AG09309 (cell line): ENCODE measurements around the gene EEF2K.

Experiments used
- DNase-seq: peaks from one replicate; pipeline ENCODE4 v3.0.0-alpha.2; 2010; ENCODE audit warnings: low read depth
- H3K4me3 ChIP-seq: 2 replicates; pipeline ENCODE4 v1.5.1; 2011; ENCODE audit warnings: mild to moderate bottlenecking, low read depth, low read length, moderate library complexity; ENCODE audit not compliant: control insufficient read depth
- TF ChIP-seq, protein P1 (sequence below): IDR thresholded peaks from 2 replicates; pipeline ENCODE4 v1.5.1; 2011; ENCODE audit warnings: mild to moderate bottlenecking, low read depth, low read length, inconsistent platforms; ENCODE audit not compliant: insufficient read depth, control insufficient read depth; ENCODE audit errors: missing control alignments

EEF2K gene

DNA sequence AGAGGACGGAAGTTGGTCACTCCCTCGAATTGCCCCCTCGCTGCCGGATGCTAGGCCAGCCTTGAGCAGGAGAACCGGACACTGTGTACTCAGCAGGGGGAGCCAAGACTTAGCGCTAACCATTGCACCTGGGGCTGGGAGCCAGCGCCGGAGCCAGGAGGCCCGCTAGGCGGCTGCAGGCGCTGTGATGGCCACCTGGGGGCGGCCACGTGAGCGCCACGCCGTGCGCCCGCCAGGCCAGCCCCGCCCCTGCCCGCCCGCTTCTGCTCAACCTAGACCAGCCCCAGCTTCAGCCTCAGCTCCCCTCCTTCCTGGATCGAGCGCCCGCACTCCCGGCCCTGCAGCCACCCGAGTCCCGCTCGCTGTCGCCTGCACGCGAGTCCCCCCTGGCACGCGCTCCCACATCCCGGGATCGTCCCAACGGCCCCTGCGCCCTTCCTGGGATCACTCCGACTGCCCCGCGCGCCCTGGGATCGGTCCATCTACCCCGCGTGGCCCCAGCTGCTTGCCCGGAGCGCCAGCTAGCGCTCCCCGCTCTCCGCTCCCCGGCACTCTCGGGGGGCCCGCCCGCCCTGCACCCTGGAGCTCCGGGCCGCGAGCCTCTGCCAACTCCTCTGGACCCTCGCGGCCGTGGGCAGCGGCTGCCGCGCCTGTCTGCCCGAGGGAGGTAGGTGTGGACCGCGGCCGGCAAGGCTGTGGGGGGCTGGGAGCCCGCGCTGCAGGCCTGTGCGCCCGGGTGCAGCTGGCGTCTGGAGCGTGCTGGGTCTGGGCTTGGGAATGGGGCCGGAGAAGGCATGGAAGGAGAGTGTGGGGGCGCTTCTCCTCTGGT is at the start of gene EEF2K:
Gene EEF2K (plus strand): TSS at position 266 of the 829 bp plus-strand sequence. CDS start 19,452 bp downstream, outside the sequence.
- TF ChIP-seq, protein P1, sequence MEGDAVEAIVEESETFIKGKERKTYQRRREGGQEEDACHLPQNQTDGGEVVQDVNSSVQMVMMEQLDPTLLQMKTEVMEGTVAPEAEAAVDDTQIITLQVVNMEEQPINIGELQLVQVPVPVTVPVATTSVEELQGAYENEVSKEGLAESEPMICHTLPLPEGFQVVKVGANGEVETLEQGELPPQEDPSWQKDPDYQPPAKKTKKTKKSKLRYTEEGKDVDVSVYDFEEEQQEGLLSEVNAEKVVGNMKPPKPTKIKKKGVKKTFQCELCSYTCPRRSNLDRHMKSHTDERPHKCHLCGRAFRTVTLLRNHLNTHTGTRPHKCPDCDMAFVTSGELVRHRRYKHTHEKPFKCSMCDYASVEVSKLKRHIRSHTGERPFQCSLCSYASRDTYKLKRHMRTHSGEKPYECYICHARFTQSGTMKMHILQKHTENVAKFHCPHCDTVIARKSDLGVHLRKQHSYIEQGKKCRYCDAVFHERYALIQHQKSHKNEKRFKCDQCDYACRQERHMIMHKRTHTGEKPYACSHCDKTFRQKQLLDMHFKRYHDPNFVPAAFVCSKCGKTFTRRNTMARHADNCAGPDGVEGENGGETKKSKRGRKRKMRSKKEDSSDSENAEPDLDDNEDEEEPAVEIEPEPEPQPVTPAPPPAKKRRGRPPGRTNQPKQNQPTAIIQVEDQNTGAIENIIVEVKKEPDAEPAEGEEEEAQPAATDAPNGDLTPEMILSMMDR: peak; percentile 71
- H3K4me3 ChIP-seq: peak within 1 kb of the TSS; percentile 88
- DNase-seq: peak; percentile 78

- TF ChIP-seq, protein P1: no peak
- DNase-seq: no peak
- H3K4me3 ChIP-seq: no peak overlapping the region
These were observed 44.7 kb upstream of the EEF2K start for GRCh38 chr16:22161401-22161800.

- no peak for DNase-seq
- no peak within 1 kb of the TSS for H3K4me3 ChIP-seq
These were observed 44.0 kb upstream of the EEF2K start, which contains the start of gene SDR42E2 for GRCh38 chr16:22161999-22162655. Gene SDR42E2 (plus strand): TSS chr16:22162506. CDS start chr16:22165583, 3,077 bp downstream.

DNA sequence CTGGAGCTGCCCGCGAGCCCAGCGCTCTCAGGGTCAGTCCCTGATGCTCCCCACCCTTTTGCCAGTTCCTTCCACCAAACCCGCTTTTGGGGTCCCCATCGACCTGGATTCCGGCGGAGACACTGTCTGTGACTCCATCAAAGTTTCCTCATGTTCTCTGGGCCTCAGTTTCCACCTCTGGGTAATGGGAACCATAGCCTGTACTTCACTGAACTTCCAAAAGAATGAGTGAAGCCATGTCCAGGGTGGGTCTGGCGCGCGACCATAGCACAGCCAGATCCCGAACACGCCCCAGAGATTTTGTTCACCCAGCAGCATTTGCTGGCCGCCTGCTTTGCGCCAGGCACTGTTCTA is 43.4 kb upstream of the EEF2K start:
- no peak overlapping the region for H3K4me3 ChIP-seq
- TF ChIP-seq, protein P1: no peak
- DNase-seq: no peak

More at GRCh38 chr16:22161999-22162655, 44.0 kb upstream of the EEF2K start, which contains the start of gene SDR42E2:
- TF ChIP-seq, protein P1: no peak

DNA sequence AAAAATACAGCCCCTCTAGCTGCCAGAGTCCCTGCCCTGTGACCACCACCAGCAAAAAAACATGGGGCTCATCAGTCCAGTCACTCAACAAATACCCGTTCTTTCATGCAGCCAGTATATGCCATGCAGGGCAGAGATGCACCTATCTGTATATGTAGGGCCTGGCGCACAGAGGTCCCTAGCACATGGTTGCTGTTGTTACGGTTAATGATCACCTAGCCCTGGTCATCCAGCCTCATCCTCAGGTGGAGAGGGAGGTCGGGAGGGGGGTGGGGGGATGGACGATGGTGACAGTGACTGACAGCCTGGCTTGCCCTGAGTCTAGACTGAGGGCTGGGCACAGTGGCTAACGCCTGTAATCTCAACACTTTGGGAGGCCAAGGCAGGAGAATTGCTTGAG is 42.3 kb upstream of the EEF2K start:
- no peak for DNase-seq
- TF ChIP-seq, protein P1: no peak
- H3K4me3 ChIP-seq: no peak overlapping the region

- no peak overlapping the region for H3K4me3 ChIP-seq
- DNase-seq: no peak
- TF ChIP-seq, protein P1: no peak
These were observed 41.6 kb upstream of the EEF2K start for GRCh38 chr16:22164482-22164881.
